ENCODE results near the gene TMEM154.

- TF ChIP-seq CTCF (conservative IDR thresholded peaks at IDR 0.05) (no peak), ZFX (IDR thresholded peaks at IDR 0.05) (no peak)
These were observed 28.2 kb downstream of the TMEM154 start for GRCh38 chr4:152651473-152652060.
